UCSD-AML1 (cell line): Measurements from ENCODE around the gene PSMD7.
"Not testable (repeated sequence)": the region's sequence is repeated elsewhere in the genome, so short reads cannot be mapped to it uniquely, and the experiment has no call there.

Experiments used
- DNase-seq: peaks from one replicate; lab custom pipeline; 2025; ENCODE audit not compliant: unreplicated experiment; lab: John Stamatoyannopoulos, UW

Gene PSMD7

GRCh38 chr16:74296104-74296431 is 546 bp upstream of the PSMD7 start:
- DNase-seq: no peak

DNA sequence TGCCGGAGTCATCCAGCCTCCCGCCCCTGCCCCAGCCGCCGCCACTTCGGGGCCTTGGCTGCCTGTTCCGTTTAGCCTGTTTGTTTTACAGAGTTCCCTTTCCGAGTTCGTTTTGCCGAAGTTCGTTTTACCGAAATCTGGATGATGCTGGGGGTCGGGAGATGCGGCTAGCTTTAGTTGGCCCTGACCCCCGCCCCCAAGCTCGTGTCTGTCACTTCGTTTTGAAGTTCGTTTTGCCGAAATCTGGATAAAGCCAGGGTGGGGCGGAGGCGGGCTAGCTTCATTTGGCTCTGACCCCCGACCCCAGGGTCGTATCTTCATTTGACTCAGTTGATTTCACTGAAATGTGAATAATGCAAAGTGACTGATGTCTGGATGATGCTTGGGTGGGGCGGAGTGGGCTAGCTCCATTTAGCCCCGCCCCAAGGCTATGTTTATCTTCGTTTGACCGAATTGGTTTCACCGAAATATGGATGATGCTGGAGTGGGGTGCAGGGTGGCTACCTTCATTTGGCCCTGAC is 591 bp downstream of the PSMD7 start:
- DNase-seq: peak; percentile 32

DNA sequence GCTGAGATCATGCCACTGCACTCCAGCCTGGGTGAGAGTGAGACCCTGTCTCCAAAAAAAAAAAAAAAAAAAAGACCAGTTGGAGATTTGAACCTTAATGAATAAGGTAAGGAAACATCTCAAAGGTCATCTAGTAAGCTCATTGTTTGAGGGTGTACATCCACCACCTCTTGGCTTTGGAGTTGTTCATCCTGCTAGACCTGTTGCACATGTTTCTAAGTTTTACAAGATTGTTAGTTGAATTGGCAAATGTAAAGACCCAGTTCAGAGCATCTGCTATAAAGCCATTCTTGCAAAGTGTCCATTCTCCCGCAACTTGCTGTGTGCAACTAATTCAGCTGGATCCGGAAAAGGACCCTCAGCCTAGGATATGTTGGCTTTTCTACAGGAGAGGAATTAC is 1.5 kb downstream of the PSMD7 start:
- no peak for DNase-seq

DNA sequence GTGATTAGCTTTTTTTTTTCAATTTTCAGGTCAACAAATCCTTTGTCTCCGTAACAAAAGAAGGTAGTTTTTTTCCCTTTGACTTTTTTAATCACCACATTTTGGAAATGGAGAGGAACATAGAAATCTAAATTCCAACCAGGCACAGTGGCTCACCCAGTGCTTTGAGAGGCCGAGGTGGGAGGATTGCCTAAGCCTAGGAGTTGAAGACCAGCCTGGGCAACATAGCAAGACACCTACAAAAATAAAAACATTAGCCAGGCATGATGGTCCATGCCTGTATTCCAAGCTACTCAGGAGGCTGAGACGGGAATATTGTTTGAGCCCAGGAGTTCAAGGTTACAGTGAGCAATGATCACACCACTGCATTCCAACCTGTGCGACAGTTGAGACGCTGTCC is 5.7 kb downstream of the PSMD7 start:
- DNase-seq: no peak

DNA sequence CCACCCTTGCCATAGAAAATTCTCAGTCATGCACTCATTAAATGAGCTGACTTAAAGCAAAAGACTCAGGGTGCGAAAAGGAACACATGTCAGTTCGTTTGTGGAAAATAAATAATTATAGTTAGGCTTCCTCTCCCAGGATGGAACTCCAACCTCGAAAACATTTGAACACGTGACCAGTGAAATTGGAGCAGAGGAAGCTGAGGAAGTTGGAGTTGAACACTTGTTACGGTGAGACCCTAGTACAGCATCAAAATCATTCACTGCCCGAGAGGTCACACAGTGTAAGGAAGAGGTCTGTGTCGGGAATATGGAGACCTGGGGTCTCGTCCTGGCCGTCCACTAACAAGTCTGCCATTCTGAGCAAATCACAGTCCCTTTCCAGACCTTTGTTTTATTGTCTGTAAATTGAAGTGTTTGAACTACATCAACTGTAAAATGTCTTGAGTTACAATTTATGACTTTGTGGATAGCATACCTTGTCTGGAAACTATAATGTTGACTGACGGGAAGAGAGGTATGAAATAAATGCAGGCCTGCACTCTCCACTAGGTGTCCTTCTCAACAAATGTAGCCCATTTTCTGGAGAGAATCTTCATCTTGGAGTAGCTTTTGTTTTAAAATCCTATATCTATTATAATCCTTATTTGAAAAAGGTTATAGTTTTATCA is 7.7 kb downstream of the PSMD7 start:
- DNase-seq: no peak

DNA sequence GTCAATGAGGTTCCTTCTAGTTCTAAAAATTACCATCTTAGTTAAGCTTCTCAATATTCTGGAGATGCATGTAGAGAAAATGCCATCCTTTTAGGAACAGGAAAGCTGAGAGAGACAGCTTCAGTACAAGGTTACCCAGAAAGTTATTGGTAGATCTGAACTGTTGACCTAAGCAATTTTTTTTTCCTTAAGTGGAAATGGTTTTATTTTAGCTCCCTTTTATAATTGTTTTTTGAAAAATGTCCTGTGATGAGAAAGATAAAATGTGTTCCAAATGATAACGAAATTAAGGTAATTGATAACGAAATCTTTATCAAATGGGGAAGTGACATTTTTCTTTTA is 8.2 kb downstream of the PSMD7 start:
- no peak for DNase-seq

DNA sequence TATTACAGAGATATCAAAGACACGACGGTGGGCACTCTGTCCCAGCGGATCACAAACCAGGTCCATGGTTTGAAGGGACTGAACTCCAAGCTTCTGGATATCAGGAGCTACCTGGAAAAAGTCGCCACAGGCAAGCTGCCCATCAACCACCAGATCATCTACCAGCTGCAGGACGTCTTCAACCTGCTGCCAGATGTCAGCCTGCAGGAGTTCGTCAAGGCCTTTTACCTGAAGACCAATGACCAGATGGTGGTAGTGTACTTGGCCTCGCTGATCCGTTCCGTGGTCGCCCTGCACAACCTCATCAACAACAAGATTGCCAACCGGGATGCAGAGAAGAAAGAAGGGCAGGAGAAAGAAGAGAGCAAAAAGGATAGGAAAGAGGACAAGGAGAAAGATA is 8.7 kb downstream of the PSMD7 start:
- DNase-seq: no peak

GRCh38 chr16:74305978-74306784 is 9.6 kb downstream of the PSMD7 start:
- DNase-seq: no peak

- no peak for DNase-seq
Measured at GRCh38 chr16:74307383-74307782, 10.8 kb downstream of the PSMD7 start.

GRCh38 chr16:74309789-74310781 is 13.5 kb downstream of the PSMD7 start:
- DNase-seq: no peak

DNA sequence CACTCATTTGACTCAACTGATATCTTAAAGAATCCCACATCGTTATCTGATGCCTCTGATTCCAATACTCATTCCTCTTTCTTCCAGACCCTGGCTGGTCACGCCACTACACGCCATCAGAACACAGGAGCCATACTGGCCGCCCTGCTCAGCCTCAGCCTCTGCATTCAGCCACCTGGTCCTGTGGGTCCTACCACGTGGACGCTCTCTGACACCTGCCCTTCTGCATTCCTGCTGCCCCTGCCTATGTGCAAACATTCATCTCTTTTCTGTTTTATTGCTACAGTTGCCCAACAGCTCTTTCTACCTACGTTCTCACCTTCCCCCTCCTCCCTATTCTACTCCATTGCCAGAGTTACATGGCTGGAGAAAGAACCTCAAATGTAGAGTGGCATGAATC is 18.4 kb downstream of the PSMD7 start:
- no peak for DNase-seq

DNA sequence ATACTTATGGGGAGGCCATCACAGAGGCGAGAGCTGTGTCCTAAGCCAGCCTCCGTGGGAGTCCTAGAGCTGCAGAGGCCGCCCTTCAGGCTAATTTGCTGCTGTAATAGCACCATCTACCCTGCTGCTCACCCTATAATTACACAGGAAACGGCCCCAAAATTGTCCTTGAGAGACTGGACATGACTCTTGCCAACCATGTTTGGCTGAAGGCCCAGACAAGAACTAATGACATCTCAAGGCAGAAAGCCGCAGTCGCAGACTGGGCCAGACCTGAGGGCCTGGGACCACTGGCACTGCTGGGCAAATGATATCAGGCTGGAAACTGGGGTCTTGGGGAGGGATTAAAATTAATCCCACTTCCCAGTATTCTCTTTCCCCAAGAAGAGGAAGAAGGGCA is 24.1 kb downstream of the PSMD7 start:
- DNase-seq: no peak

- DNase-seq: no peak
Measured at GRCh38 chr16:74321356-74321755, 24.7 kb downstream of the PSMD7 start.

- DNase-seq: no peak
Measured at GRCh38 chr16:74322301-74322710, 25.7 kb downstream of the PSMD7 start.

- not testable (repeated sequence) for DNase-seq
Measured at GRCh38 chr16:74324777-74325176, 28.2 kb downstream of the PSMD7 start.

- DNase-seq: no peak
Measured at GRCh38 chr16:74325641-74326040, 29.0 kb downstream of the PSMD7 start.

GRCh38 chr16:74328346-74328745 is 31.7 kb downstream of the PSMD7 start:
- DNase-seq: not testable (repeated sequence)

- DNase-seq: not testable (repeated sequence)
Measured at GRCh38 chr16:74332469-74332868, 35.9 kb downstream of the PSMD7 start.

GRCh38 chr16:74337506-74337905 is 40.9 kb downstream of the PSMD7 start:
- DNase-seq: not testable (repeated sequence)

- DNase-seq: not testable (repeated sequence)
Measured at GRCh38 chr16:74339226-74339625, 42.6 kb downstream of the PSMD7 start.

DNA sequence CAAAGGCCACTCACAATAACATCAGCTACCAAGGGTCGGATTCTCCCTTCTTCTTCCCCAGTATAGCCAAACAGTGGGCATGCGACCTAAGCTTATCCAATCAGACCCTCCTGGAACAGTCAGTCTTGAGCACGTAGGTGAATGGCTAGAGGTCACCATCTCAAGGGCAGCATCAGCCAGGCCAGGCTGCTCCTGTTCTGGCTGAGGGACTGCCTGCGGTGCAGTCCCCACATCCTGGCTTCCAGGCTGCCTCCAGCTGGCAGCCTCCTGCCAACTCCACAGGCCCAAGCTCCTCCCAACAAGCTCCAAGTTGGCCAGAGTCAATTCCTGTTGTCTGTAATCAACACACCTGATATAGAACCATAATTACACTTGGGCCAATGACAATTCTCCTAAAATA is 56.4 kb downstream of the PSMD7 start:
- not testable (repeated sequence) for DNase-seq
